Jurkat, Clone E6-1 (cell line): Measurements from ENCODE around the gene GNAI2.
"Not testable (repeated sequence)": the region's sequence is repeated elsewhere in the genome, so short reads cannot be mapped to it uniquely, and the experiment has no call there.

Source experiments
- DNase-seq: peaks from one replicate; pipeline ENCODE4 v3.0.0-alpha.2; 2011; ENCODE audit warnings: low read depth, low spot score
- H3K4me3 ChIP-seq: 2 replicates; pipeline ENCODE4 v1.5.1; 2011; ENCODE audit warnings: mild to moderate bottlenecking, low read length, control low read depth, moderate library complexity

GNAI2 gene

DNA sequence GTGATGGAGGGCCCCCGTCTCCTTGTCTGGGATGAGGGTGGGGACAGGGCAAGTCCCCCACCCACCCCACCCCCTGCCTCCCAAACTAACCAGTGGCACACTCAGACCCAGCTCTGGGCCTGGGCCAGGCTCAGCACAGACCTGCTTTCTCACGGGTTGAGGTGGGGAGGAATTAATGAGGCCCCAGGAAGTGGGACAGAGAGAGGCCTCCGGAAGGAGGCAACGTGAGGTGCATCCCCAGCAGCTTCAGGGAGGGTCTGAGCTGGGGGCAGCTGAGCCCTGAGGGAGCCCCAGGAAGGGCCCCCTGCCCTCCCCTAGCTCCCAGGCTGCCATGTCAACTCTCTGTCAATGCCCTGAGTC, 15.0 kb upstream of the GNAI2 start:
- no peak for DNase-seq
- no peak overlapping the region for H3K4me3 ChIP-seq

DNA sequence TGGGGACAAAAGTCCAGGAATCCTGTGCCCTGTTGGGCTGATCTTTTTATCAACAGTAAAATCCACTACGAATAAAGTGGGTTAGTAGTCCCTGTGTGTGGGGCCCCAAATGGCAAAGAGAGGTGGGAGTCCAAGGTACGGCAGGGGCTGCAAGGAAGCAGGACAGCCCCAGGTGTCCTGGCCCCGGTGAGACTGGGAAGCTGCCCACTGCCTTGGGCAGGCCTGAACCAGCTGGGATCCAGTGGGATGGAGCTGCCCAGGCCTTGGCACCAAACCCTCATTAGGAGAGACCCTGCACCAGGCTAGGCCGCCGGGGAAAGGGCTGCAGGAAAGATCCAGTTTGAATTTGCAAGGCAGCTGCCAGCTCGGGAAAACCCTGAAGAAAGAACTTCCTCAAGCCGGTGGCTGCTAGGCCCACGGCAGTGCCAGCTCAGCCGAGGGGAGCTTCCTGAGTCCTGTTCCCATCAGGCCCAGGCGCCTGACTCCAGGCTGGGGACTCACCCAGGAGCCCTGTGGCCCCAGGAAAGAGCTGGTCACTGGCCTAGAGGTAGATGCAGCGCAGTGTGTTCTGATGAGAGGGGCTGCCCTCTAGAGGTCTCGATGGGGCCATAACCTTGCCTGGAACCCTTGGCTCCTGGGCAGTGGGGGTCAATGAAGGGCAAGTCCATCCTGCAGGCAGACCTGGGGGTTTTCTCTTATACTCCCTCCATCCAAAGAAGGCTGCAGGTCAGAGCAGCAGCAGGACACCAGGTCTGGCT, 14.4 kb upstream of the GNAI2 start:
- no peak overlapping the region for H3K4me3 ChIP-seq
- DNase-seq = no peak

DNA sequence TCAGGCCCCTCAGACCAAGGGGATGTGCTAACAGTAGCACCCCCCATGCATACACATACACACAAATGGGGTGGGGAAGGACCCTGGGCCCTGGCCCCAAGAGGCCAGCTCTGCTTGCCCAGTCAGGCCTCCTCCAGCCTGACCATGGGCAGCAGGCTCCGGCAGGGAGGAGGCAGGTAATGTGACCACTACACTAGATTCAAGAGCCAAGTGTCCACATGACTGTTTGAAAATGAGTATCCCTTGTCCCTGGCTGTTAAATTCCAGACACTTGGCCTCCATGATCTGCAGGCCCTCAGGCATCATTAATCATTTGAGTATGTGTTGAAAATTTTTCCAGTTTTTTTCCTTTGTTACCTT, 13.9 kb upstream of the GNAI2 start:
- no peak for DNase-seq

DNA sequence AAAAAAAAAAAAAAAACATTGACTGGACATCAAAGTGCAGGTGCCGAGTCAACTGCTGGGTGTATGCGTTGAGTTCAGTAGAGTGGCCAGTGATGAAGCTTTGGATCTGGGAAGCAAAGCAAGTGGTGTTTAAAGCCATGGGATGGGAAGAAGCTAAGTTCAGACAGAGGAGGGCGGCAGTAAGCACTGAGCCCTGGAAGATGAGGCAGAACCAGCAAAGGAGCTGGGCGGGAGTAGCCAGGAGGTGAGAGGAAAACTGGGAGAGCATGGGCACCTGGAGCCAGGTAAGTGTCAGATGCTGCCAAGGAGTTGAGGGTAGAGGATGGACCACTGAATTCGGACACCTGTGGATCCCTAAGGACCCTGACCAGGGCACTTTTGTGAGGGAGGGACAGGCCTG, 11.4 kb upstream of the GNAI2 start:
- H3K4me3 ChIP-seq = no peak overlapping the region
- no peak for DNase-seq

More for the DNA sequence above, 13.9 kb upstream of the GNAI2 start:
- no peak overlapping the region for H3K4me3 ChIP-seq

DNA sequence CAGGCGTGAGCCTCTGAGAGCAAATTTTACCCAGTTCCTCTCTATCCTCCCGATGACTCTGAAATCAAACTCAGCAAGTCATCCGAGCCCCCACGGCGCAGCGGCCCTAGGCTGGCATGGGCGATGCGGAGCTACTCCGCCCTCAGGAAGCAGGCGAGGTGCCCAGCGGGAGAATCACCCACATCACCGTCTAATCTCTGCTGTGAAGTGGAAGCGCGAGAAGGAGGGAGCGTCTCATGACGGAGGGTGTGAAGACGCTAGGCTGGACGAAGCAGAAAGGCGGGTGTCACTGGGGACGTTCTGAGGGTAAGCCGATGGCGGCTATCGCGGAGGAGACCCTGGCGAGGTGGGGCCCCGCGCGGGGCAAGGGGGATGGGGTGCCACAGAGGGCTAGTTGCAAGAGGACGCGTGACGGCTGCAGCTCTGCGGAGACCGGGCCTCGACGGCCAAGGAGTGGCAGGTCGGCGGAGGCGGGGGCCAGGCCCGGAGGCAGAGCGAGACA, 9.1 kb upstream of the GNAI2 start:
- no peak for DNase-seq
- H3K4me3 ChIP-seq = peak overlapping the region; percentile 94

DNA sequence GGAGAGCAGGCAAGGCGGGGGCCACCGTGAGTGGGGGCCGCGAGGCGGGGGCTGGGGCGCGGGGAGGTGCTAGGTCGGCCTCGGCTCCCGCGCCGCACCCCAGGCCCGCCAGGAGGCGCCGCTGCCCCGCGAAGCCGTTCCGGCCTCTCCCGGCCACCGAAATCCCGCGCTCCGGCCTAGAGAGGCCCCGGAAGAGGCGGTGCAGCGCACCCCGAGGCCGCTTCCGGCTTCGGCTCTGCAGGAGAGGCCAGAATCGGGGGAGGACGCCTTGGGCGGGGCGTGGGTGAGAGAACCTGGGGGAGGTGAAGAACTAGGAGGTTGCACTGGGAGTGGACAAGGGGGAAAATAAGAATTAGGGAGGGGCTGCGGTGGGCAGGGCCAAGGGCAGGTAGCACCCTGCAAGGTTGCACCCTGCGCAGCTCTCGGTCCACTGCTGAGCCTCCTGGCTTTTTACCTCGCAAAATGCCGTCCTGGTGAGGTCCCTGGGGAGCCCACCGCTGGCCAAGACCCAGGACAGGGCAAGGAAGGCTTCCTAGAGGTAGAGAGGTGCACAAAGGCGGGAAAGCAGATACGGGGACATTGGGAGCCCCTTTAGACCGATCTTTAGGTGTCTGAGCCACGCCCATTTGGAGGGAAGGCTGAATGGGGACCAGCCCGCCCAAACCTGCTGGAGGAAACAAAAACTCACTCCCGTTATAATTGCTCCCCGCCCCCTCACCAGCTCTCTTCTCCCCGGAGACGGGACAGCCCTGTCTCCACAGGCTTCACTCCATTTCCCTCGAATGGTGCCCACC, 8.4 kb upstream of the GNAI2 start:
- DNase-seq = peak; percentile 81
- H3K4me3 ChIP-seq = peak overlapping the region; percentile 94

DNA sequence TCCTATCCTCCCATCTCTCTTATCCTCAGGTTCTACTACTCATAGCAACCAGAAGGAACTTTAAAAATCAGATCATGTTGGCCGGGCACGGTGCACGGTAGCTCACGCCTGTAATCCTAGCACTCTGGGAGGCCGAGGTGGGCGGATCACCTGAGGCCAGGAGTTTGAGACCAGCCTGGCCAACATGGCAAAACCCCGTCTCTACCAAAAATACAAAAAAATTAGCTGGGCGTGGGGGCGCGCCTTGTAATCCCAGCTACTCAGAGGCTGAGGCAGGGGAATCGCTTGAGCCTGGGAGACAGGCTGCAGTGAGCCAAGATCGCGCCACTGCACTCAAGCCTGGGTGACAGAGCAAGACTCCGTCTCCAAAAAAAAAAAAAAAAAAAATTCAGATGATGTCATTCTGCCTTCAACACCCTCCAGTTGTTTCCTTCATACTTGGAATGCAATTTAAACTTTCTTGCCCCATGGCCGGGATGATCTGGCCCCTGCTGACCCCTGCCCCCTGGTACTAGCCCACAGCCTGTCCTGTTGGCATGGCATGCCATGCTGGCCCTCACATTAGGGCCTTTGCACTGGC, 7.7 kb upstream of the GNAI2 start:
- not testable (repeated sequence) for DNase-seq
- peak overlapping the region; percentile 94 for H3K4me3 ChIP-seq

DNA sequence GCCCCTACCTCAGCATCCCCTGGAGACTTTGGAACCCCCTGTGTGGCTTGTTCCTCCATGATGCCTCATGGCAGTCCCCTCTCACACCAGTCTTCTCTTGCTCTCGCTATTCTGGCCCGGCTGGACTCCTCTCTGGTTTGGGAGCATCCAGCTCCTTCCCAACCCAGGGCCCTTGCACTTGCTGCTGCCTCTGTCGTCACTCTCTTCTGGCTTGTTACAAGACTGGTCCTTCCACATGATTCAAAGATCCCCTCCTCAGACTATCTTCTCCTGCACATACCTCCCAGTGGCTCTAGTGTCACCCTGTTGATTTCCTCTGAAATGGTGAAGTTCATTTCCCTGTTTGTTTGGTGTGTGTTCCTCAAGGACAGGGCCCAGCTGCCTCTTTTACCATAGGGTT, 6.5 kb upstream of the GNAI2 start:
- no peak for DNase-seq
- H3K4me3 ChIP-seq = no peak overlapping the region

DNA sequence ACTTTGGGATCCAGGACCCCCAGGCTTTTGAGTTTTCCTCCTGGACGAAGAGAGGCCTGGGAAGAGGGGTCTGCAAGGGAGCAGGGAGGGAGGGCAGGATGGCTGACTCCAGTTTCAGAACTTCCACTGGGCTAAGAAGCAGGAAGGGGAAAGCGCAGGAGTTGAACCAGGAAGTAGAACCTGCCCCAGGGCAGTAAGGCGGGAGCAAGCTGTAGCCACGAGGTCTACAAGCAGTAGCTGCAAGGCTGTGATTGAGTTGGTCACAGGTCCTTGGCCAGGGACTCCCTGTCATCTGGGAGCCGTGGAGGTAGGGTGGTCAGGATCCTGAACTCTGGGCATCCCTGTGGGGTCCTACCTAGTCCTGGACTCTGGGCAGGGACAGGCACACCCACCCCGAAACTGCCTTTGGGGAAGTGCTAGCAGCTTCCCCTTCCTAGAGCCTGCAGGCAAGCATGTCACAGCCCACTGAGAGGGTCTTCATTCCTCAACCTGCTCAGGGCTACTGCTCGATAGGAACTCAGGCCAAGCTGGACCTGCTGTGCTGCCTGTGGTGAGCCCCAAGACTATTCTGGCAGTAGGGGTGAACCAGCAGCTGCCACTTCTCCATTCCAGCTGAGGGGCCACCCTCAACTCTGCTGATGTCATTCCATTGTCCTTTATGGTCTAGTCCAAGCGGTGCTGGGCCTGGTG, 5.8 kb upstream of the GNAI2 start:
- no peak overlapping the region for H3K4me3 ChIP-seq
- no peak for DNase-seq

DNA sequence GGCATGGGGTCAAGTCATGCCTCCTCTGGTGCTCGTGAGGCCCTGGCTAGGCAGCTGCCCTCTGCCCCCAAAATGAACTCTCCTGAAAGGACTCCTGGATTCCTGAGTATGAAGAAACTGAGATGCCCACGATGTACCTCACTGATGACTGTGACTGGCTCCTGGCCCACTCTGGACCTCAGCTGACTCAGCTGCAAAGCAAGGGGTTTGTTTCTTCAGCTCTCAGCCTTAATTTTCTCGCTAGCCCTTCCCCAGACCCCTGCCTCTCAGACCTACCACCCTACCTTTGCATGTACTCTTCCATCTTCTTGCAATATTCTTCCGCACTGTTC, 5.2 kb upstream of the GNAI2 start:
- no peak for DNase-seq
- no peak overlapping the region for H3K4me3 ChIP-seq

DNA sequence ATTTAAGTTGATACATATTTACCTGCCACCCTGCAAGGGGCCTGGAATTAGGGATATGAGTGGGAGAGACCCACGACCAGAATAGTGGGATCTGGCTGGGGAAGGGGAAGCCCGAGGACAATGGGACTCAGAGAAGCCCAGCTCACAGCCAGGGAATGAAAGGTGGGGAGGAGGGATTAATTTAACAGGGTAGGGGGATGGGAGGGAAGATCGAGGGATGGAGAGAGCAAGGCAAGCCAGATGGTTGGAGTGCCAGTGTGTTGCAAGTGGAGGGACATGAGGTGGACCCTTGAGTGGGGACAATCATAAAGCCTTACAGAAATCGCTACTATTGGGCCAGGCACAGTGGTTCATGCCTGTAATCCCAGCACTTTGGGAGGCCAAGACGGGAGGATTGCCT, 4.4 kb upstream of the GNAI2 start:
- no peak overlapping the region for H3K4me3 ChIP-seq
- no peak for DNase-seq

DNA sequence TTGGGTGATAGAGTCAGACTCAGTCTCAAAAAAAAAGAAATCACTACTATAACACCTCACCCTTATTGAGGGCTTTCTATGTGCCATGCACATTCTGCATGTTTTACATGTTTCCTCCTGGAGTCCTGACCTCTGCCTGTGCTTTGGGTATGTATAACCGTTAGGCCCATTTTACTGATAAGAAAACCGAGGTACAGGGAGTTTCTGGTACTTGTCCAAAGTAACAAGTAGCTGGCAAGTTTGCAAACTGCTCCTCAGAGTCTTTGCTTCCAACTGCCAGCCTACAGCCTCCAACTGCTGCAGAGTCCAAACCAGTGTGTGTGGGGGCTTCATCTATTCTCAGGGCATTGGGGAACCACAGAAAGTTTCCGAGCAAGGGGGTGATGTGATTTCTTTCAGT, 3.7 kb upstream of the GNAI2 start:
- no peak for DNase-seq
- no peak overlapping the region for H3K4me3 ChIP-seq

DNA sequence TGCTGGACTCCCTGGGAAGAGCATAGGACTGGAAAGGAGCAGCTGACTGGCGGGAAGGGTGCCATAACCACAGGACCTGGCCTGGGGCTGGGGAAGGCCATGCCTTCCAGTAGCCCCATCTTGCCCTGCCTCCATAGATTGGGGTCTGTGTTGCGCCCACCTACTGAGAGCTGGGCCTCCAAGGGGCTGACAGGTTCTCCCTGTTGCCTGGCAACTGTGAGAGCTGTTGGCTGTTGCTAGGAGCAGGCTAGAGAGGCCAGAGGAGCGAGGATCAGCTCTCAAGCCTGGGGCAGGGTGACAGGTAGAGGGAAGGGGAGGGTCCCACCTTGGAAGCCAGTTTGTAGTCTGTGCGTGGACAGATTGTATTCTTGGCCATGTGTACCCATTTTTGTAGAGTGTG, 2.8 kb upstream of the GNAI2 start:
- H3K4me3 ChIP-seq = no peak overlapping the region
- no peak for DNase-seq

DNA sequence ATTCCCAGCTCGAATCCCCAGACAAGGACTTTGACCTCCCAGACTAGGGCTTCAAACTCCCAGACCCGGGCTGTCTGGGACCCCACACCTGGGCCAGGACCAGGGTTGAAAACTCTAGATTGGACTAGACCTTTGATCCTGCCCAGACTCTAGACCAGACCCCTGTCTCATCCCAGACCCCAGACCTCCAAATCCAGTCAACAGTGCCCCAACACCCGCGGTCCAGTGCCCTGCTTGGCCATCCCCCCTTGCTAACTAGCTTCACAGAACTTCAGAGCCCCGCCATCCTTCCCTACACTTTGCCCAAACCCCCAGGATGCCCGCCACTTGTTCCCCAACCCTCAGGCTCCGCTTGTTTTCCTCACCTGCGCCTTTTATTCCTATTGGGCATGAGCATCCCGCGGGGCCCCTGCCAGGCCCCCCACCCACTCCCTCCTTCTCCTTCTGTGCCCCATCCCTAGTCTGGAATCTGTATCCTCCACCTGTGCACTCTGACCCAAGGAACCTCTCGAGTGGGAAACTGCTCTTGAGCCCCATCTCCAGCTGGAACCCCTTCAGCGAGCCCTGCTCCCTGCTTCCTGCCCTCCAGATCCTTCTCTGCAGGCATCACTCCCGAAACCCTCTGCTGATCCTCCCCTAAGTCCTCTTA, 604 bp downstream of the GNAI2 start:
- no peak for DNase-seq
- H3K4me3 ChIP-seq = peak overlapping the region; percentile 93

DNA sequence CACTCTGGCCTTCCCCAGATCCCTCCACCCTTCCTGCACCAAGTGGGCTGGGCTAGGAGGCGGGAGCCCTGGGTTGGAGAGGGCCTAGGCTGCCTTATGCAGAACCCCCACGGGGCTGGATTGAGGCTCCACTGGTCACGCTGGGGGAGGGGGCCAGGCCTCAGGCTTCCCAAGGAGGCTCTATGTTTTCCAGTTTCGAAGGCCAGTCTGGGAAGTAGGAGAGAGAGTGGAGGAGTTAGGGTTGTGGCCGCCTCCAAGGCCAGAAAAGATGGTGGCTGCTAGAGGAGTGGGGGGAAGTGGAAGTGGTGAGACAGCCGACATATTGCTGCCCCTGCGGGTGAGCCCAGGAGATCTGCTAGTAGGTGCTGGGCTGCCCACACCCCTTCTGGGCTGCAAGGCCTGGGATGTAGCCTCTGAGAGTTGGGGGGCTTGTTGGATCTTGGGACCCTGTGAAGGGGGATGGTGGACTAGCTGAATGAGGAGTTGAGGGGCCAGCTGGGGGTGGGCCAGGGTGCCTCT, 1.2 kb downstream of the GNAI2 start:
- H3K4me3 ChIP-seq = peak overlapping the region; percentile 93
- DNase-seq = no peak

DNA sequence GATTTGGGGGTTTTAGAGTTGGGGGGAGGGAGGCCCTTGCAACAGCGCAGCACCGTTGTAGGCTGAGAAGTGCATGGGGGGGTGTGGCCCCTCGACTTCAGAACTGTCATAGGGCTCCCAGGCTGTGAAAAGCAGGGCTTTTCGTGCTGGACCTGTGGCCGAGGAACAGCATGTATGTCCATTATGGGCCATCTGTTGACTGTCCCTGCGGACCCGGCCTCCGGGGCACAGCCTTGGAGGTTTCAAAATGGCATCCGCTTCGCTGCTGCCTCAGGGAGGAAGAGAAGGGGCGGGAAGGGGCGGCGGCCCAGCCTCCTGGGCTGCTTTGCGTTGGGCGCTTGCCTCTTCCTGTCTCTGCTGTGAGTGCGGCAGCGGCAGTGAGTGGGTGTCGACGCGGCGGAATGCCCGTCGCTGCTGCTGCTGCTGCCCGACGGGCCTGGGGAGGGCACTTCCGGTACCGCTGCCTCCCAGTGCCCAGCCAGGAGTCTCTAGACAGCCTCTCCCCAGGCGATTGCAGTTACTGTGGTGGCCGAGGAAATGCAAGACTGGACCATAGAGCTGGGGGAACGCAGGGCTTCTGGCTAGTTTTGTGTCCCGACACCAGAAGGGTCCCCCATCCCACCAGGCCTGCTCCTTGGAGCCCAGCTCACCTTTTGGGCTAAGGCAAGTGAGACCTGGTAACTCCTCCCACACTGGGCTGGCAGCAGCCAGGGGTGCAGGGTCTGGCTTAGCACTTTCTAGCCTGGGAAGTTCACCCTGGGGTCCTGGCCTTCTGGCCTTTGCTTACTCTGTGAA, 1.9 kb downstream of the GNAI2 start:
- peak; percentile 79 for DNase-seq
- peak overlapping the region; percentile 93 for H3K4me3 ChIP-seq

DNA sequence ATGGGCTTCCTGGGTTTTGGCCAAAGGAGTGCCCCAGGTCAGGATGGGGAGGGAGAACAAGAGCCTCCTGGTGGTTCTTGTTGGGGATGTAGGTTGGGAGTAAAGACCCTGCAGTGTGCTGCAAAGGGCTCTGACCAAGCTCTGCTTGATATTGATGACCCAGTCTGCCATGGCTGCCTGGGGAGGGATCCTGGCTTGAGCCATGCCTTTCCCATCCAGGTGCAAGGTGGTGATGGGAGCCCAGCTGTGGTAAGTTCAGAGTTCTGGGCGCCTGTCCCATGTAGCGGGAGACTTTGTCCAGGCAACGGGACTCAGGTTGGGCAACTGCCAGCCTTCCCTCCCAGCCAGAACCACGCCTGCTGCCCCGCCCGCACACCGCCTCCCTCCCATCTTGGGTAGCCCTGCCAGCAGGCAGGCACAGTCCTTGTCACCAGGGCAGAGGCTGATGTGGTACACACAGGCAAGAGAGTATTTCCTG, 2.6 kb downstream of the GNAI2 start:
- H3K4me3 ChIP-seq = peak overlapping the region; percentile 93
- no peak for DNase-seq

DNA sequence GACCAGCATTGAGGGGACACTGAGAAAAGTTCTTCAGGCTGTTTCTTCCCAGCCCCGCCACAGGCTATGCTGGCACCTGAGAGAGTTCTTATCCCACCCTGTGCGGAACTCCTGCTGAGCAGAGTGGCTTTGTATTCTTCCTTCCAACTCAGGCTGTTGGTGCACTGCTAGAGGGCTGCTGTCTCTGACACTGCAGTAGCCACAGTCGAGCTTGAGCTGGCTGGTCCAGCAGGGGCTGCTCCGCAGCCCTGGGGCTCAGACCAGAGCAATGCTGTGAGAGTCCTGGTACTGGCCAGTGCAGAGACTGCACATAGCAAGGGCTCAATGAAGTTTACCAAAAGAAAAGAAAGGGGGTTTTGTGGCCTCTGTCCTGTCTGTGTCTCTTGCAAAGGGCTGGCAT, 3.6 kb downstream of the GNAI2 start:
- DNase-seq = no peak
- no peak overlapping the region for H3K4me3 ChIP-seq
